A549 (cell line): ENCODE data around the gene TUNAR.

ENCODE experiments used
- CEBPB ChIP-seq, 2 experiments: fragments of >200 bp in 1 of 2; sonication (Bioruptor Twin) in 1 of 2; formaldehyde crosslinking in 1 of 2; IDR thresholded peaks; 2 replicates each; pipeline ENCODE4 v1.6.1; 2012 to 2016
- EP300 ChIP-seq, 2 experiments: fragments of >200 bp; sonication (Bioruptor Twin); formaldehyde crosslinking; IDR thresholded peaks; 2 replicates in 1 of 2; 3 replicates in 1 of 2; pipeline ENCODE4 v1.6.1; 2016 to 2017
- HEYL ChIP-seq: fragments of 250-450 bp; sonication (Bioruptor Pico); IDR thresholded peaks from 2 replicates; pipeline ENCODE4 v1.8.0; 2021; ENCODE audit warnings: mild to moderate bottlenecking, moderate library complexity
- HOXB13 ChIP-seq: fragments of 250-450 bp; sonication (Bioruptor Pico); IDR thresholded peaks from 2 replicates; pipeline ENCODE4 v1.5.0; 2020; ENCODE audit warnings: low read depth, mild to moderate bottlenecking, moderate library complexity
- MAZ ChIP-seq: fragments of 150-350 bp; IDR thresholded peaks from 2 replicates; pipeline ENCODE4 v1.6.1; 2014; ENCODE audit warnings: antibody characterized with exemption, low read depth, low read length, borderline replicate concordance
- NFE2L2 ChIP-seq: fragments of 150-350 bp; conservative IDR thresholded peaks from 2 replicates; pipeline ENCODE4 v1.6.1; 2014; ENCODE audit warnings: low read length
- NPAS2 ChIP-seq: fragments of 250-450 bp; sonication (Bioruptor Pico); IDR thresholded peaks from 2 replicates; pipeline ENCODE4 v1.8.0; 2022; ENCODE audit warnings: mild to moderate bottlenecking, moderate library complexity, borderline replicate concordance
- PHF8 ChIP-seq: fragments of 200-600 bp; sonication (generic); IDR thresholded peaks from 2 replicates; pipeline ENCODE4 v1.6.1; 2016; ENCODE audit warnings: low read depth, mild to moderate bottlenecking, antibody characterized with exemption, moderate library complexity, borderline replicate concordance
- POLR2A ChIP-seq: IDR thresholded peaks from 2 replicates; pipeline ENCODE4 v1.6.1; 2012; ENCODE audit warnings: mild to moderate bottlenecking, low read length
- POLR2AphosphoS2 ChIP-seq: conservative IDR thresholded peaks from 2 replicates; pipeline ENCODE4 v1.6.1; 2012; ENCODE audit warnings: low read length, improper control_type of control experiment, inconsistent platforms
- RFX5 ChIP-seq: fragments of 450-650 bp; IDR thresholded peaks from 2 replicates; pipeline ENCODE4 v1.7.1; 2014; ENCODE audit warnings: antibody characterized with exemption, mild to moderate bottlenecking, moderate library complexity
- RNF2 ChIP-seq: fragments of 200-600 bp; sonication (generic); IDR thresholded peaks from 2 replicates; pipeline ENCODE4 v1.6.1; 2016; ENCODE audit warnings: low read depth, mild to moderate bottlenecking, antibody characterized with exemption, moderate library complexity, borderline replicate concordance
- SMC3 ChIP-seq: fragments of >200 bp; sonication (Bioruptor Twin); formaldehyde crosslinking; IDR thresholded peaks from 3 replicates; pipeline ENCODE4 v1.6.1; 2018; ENCODE audit warnings: inconsistent platforms
- TF ChIP-seq, protein P1 (sequence below): fragments of >200 bp; sonication (Bioruptor Twin); formaldehyde crosslinking; IDR thresholded peaks from 3 replicates; pipeline ENCODE4 v1.5.1; 2016

DNA sequence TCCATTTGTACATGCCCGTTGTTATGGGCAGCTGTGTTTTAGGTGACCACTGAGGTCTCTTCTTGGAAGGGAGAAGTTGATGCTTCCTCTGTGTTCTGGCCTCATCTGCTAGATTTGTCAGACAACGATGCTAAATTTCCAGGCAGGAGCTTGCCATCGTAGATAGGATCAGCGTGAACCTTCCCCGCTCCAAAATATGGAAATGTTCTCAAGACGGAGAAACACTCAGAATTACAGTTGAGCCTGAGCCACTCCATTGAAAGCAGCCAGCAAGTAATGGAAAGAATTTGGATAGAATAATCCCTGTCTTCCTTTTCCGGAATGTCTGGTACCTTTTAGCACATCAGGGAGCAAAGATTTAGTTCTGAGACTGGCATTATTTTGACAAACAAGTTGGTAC, 34.8 kb downstream of the TUNAR start:
- TF ChIP-seq, protein P1, sequence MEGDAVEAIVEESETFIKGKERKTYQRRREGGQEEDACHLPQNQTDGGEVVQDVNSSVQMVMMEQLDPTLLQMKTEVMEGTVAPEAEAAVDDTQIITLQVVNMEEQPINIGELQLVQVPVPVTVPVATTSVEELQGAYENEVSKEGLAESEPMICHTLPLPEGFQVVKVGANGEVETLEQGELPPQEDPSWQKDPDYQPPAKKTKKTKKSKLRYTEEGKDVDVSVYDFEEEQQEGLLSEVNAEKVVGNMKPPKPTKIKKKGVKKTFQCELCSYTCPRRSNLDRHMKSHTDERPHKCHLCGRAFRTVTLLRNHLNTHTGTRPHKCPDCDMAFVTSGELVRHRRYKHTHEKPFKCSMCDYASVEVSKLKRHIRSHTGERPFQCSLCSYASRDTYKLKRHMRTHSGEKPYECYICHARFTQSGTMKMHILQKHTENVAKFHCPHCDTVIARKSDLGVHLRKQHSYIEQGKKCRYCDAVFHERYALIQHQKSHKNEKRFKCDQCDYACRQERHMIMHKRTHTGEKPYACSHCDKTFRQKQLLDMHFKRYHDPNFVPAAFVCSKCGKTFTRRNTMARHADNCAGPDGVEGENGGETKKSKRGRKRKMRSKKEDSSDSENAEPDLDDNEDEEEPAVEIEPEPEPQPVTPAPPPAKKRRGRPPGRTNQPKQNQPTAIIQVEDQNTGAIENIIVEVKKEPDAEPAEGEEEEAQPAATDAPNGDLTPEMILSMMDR, result no peak
- no peak for TF ChIP-seq PHF8
- no peak for TF ChIP-seq EP300 (IDR thresholded peaks at IDR 0.05)
- no peak for TF ChIP-seq NPAS2
- TF ChIP-seq HOXB13, result no peak
- no peak for TF ChIP-seq NFE2L2
- no peak for TF ChIP-seq HEYL (CRISPR knock-in tag)
- TF ChIP-seq POLR2A, result no peak
- TF ChIP-seq RFX5, result no peak
- TF ChIP-seq SMC3, result no peak
- TF ChIP-seq CEBPB (IDR thresholded peaks at IDR 0.05), result no peak
- no peak for TF ChIP-seq RNF2
- TF ChIP-seq MAZ, result no peak
- no peak for TF ChIP-seq POLR2AphosphoS2
